ENCODE measurements around the gene CAMK1. TPM values are rescaled to one million over a fixed set of nuclear protein-coding genes. Genes with fewer than 3 reads are reported as not detected.

CAMK1 gene
- total and polyA plus RNA-seq, 12 donors: 6.2 to 27.1 (median 9.4) TPM

DNA sequence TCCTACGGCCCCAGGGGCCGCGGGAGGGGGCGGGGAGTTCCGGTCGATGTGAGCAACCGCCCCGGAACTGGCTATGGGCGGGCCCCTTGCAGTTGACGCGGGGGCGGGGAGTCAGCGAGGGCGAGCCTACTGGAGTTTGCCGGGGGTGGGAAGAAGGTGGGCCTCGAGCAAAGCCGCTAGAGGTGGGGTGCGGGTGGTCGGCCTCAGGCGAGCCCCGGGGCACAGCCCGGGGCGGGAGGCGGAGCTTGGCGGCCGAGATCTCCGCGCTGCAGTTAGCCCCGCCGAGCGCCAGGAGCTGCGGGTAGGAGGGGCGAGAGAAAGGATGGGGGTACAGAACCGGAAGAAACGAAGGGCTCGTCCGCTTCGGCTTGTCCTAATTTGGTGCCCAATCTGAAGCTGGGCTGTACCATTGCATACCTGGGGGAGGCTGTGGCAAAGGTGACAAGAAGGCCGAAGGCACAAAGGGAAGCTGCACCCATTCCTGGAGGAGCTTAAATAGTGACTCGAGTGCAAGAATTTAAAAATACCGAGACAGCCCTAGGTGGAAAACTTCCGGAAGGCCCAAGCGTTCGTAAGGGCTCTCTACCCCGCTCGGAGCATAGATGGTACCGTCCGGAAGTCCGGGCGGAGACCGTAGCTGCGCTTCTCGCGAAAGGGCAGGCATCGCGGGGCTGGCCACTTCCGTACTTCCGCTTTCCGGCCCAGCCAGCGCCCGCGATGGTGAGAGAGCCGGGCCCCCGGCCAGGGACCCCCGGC is 22.8 kb upstream of the CAMK1 start, which contains the start of the genes ARPC4 and TADA3:
Gene ARPC4 (plus strand): TSS at position 678 of the 756 bp plus-strand sequence. CDS start 40 bp downstream, at position 718.
Gene TADA3 (minus strand): TSS at position 69 of the 756 bp plus-strand sequence. CDS start 1,007 bp downstream, outside the sequence.
- intact Hi-C loops (cut with DNase I): loop anchor here in 5 of 10 donors (2.0 to 5.0 kb wide), 5 partner anchors 40 to 140 kb away; partner anchors contain the start of genes BRPF1 (in 2 of the 5) and OGG1 (in 1 of the 5)

DNA sequence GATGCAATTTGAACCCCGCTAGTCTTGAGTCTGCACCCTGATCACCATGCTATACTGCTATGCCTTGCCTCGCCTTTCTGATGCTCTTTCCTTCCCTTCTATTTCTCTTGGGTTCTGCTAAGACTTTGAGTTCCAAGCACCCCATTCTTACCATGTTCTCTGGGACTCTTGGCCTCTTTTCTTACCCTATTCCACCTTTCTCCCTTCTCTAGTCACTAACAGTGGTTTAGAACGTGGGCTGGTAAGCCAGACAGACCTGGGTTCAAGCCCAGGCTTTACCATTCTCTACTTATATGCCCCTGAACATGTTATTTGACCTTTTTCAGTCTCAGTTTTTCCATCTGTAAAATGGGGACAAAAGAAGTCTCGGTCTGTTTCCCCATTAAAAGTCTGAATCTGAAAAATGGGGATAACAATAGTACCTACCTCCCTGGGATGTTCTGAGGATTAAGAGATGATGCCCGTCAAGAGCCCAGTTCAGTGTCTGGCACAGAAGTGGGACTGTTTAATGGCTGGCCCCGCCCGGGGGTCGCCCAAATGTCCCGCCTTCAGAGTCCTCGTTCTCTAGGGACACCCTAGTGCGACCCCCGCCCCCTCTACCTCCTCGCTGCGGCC is 22.1 kb upstream of the CAMK1 start:
- peaks cover 0 to 70% (median 8%) of the 10 kb centered on the region in 9 donors for H3K36me3 ChIP-seq
- ATAC-seq: no peak
- WGBS, 2 donors: 17 to 18% methylated on average over 14 of the region's 14 CpGs
- TF ChIP-seq, protein P1, sequence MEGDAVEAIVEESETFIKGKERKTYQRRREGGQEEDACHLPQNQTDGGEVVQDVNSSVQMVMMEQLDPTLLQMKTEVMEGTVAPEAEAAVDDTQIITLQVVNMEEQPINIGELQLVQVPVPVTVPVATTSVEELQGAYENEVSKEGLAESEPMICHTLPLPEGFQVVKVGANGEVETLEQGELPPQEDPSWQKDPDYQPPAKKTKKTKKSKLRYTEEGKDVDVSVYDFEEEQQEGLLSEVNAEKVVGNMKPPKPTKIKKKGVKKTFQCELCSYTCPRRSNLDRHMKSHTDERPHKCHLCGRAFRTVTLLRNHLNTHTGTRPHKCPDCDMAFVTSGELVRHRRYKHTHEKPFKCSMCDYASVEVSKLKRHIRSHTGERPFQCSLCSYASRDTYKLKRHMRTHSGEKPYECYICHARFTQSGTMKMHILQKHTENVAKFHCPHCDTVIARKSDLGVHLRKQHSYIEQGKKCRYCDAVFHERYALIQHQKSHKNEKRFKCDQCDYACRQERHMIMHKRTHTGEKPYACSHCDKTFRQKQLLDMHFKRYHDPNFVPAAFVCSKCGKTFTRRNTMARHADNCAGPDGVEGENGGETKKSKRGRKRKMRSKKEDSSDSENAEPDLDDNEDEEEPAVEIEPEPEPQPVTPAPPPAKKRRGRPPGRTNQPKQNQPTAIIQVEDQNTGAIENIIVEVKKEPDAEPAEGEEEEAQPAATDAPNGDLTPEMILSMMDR (IDR thresholded peaks at IDR 0.05): no peak
- DNase-seq: no peak
- H3K27me3 ChIP-seq: no peaks in the 10 kb centered on the region
- intact Hi-C loops (cut with DNase I): loop anchor here in 5 of 10 donors (2.0 to 5.0 kb wide), 5 partner anchors 40 to 140 kb away; partner anchors contain the start of genes BRPF1 (in 2 of the 5) and OGG1 (in 1 of the 5)
- peaks cover 5 to 51% (median 35%) of the 10 kb centered on the region in 9 donors for H3K4me1 ChIP-seq
- H3K9me3 ChIP-seq: no peaks in the 10 kb centered on the region
- peak overlapping the region; percentile 91 to 98 (median 97) for H3K27ac ChIP-seq
- peak overlapping the region; percentile 63 to 100 (median 80) for H3K4me3 ChIP-seq

More for the DNA sequence above, 22.8 kb upstream of the CAMK1 start, which contains the start of the genes ARPC4 and TADA3:
- peaks cover 5 to 51% (median 35%) of the 10 kb centered on the region in 9 donors for H3K4me1 ChIP-seq
- 0 to 1% methylated on average over 60 to 65 of the region's 65 CpGs for WGBS, 2 donors
- peak; percentile 94 for DNase-seq
- peak within 1 kb of the TSS; percentile 63 to 100 (median 80) for H3K4me3 ChIP-seq
- H3K9me3 ChIP-seq: no peaks in the 10 kb centered on the region
- H3K36me3 ChIP-seq: peaks cover 0 to 70% (median 10%) of the 10 kb centered on the region in 9 donors
- H3K27me3 ChIP-seq: no peaks in the 10 kb centered on the region
- H3K27ac ChIP-seq: peak within 1 kb of the TSS; percentile 91 to 98 (median 97)
- ATAC-seq: peak; percentile 93 to 97 (median 94)
- TF ChIP-seq, protein P1 (IDR thresholded peaks at IDR 0.05): peak in 1 of 9 donors; percentile 20

DNA sequence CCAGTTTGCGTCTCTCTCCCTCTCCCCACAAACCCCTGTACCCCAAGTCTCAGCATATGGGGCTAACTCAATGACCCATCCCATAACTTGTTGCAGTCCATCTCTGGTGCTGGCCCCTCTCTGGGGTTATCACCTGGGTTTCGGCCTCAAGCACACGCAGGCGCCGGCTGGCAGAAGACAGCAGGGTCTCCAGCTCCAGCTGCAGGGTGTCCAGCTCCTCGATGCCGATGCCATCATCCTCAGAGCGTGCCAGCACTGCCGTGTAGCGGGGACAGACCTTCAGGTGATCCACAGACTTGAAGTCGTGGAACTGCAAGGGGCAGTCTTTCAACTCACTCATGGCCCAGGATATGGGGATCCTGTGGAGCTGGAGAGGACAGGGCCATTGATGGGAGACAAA is 21.4 kb upstream of the CAMK1 start:
- WGBS, 2 donors: 88 to 89% methylated on average over 11 of the region's 11 CpGs
- no peaks in the 10 kb centered on the region for H3K9me3 ChIP-seq
- peak overlapping the region in 6 of 10 donors; percentile 91 to 98 (median 97) for H3K27ac ChIP-seq
- ATAC-seq: no peak
- H3K36me3 ChIP-seq: peaks cover 0 to 72% (median 8%) of the 10 kb centered on the region in 9 donors
- DNase-seq: no peak
- H3K4me1 ChIP-seq: peaks cover 5 to 46% (median 35%) of the 10 kb centered on the region in 9 donors
- H3K27me3 ChIP-seq: no peaks in the 10 kb centered on the region
- H3K4me3 ChIP-seq: peak overlapping the region in 2 of 10 donors; percentile 75 to 100
- intact Hi-C loops (cut with DNase I): loop anchor here in 4 of 10 donors (5.0 kb wide), 3 partner anchors 39 to 139 kb away; partner anchors contain the start of gene BRPF1 (in 1 of the 4)
- TF ChIP-seq, protein P1 (IDR thresholded peaks at IDR 0.05): no peak

DNA sequence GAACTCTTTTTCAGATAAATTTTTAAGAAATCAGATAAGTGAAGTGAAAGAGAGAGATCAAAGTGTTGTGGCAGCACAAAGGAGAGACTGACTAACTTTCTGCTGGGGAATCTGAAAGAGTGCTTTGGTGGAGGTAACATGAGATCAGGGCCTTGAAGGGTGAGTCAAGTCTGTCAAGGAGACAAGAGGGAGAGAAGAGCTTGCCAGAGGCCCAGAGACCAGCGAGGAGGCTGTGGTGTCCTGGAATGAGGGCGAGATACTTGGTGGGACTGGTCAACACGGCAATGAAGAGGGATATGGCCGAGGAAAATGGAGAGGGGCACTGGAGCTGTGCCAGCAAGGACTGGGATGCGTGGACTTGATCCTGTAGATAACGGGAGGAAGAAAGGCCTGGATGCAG is 18.0 kb upstream of the CAMK1 start:
- Histone ChIP-seq H3K36me3 (peaks cover 0 to 84% (median 20%) of the 10 kb centered on the region in 9 donors), H3K4me1 (peaks cover 0 to 27% (median 13%) of the 10 kb centered on the region in 9 donors)
- WGBS, 2 donors: 82 to 83% methylated on average over 6 of the region's 6 CpGs

More for the DNA sequence above, 18.0 kb upstream of the CAMK1 start:
- TF ChIP-seq, protein P1 (IDR thresholded peaks at IDR 0.05): no peak
- H3K9me3 ChIP-seq: no peaks in the 10 kb centered on the region
- DNase-seq (no peak), ATAC-seq (no peak)
- H3K27ac ChIP-seq: no peak overlapping the region
- no peak overlapping the region for H3K4me3 ChIP-seq
- intact Hi-C loops (cut with DNase I): no loop called here
- H3K27me3 ChIP-seq: no peaks in the 10 kb centered on the region
